Loucy (cell line): ENCODE measurements around the gene TTBK2.

Experiments used
- CTCF ChIP-seq: fragments of 200-600 bp; sonication (generic); conservative IDR thresholded peaks from 2 replicates; pipeline ENCODE4 v1.5.1; 2014; ENCODE audit warnings: mild to moderate bottlenecking, antibody characterized with exemption, low read length
- EZH2phosphoT487 ChIP-seq: fragments of 200-600 bp; IDR thresholded peaks from 2 replicates; pipeline ENCODE4 v1.6.1; 2018; ENCODE audit warnings: antibody characterized with exemption, mild to moderate bottlenecking, moderate library complexity, borderline replicate concordance

- no peak for TF ChIP-seq CTCF
- no peak for TF ChIP-seq EZH2phosphoT487
Observed at GRCh38 chr15:42918047-42918446, 2.5 kb downstream of the TTBK2 start.
